HepG2 (cell line): ENCODE measurements around the gene CORO7. TPM values are rescaled to one million over a fixed set of nuclear protein-coding genes. Genes with fewer than 3 reads are reported as not detected.

Experiments
- ARID4A ChIP-seq: sonication (generic); formaldehyde crosslinking; IDR thresholded peaks from 2 replicates; pipeline ENCODE4 v1.5.0; 2020; ENCODE audit warnings: mild to moderate bottlenecking, missing genetic modification reagents, borderline replicate concordance
- BRF2 ChIP-seq: sonication (generic); formaldehyde crosslinking; IDR thresholded peaks from 2 replicates; pipeline ENCODE4 v1.8.1; 2022; ENCODE audit warnings: mild to moderate bottlenecking, missing genetic modification reagents
- CEBPG ChIP-seq: IDR thresholded peaks from 2 replicates; pipeline ENCODE4 v1.6.1; 2016
- FUBP1 ChIP-seq: sonication (generic); formaldehyde crosslinking; IDR thresholded peaks from 2 replicates; pipeline ENCODE4 v1.5.1; 2020; ENCODE audit warnings: missing genetic modification reagents, mild to moderate bottlenecking, borderline replicate concordance
- PAXIP1 ChIP-seq: sonication (generic); formaldehyde crosslinking; conservative IDR thresholded peaks from 2 replicates; pipeline ENCODE4 v1.4.0; 2020; ENCODE audit warnings: mild to moderate bottlenecking, missing genetic modification reagents, moderate library complexity
- POLR2G ChIP-seq: fragments of 200-400 bp; formaldehyde crosslinking; IDR thresholded peaks from 2 replicates; pipeline ENCODE4 v1.6.1; 2018; ENCODE audit warnings: mild to moderate bottlenecking, low read depth, low read length, moderate library complexity
- RNF2 ChIP-seq: fragments of 450-650 bp; conservative IDR thresholded peaks from 2 replicates; pipeline ENCODE4 v1.6.1; 2016; ENCODE audit warnings: low read depth
- RORA ChIP-seq: sonication (generic); formaldehyde crosslinking; IDR thresholded peaks from 2 replicates; pipeline ENCODE4 v1.5.0; 2020; ENCODE audit warnings: mild to moderate bottlenecking, missing genetic modification reagents, moderate library complexity
- SAP130 ChIP-seq: IDR thresholded peaks from 2 replicates; pipeline ENCODE4 v1.6.1; 2016; ENCODE audit warnings: low read depth
- XBP1 ChIP-seq: sonication (generic); formaldehyde crosslinking; IDR thresholded peaks from 2 replicates; pipeline ENCODE4 v1.5.0; 2020; ENCODE audit warnings: missing genetic modification reagents
- ZNF441 ChIP-seq: sonication (generic); formaldehyde crosslinking; IDR thresholded peaks from 2 replicates; pipeline ENCODE4 v1.7.0; 2021; ENCODE audit warnings: missing genetic modification reagents, borderline replicate concordance
- polyA plus RNA-seq, 8 experiments: library from polyadenylated mRNA; depleted of rRNA in 3 of 8; stranded (reverse) in 7 of 8; unstranded in 1 of 8; fragments of >200 nt; fragmentation: Illumina TruSeq in 4 of 8; extraction: Trizol in 4 of 8; gene quantifications; 2 replicates each; pipeline versions ENCODE4 v1.2.1 to v1.2.3, GENCODE V29; 2011 to 2016; ENCODE audit warnings: low read depth in 4 of 8, missing spikeins in 1 of 8, mixed read lengths in 1 of 8; ENCODE audit not compliant: insufficient read depth in 1 of 8
- total RNA-seq, 5 experiments: library from RNA; depleted of rRNA; stranded (reverse); fragments of >200 nt; fragmentation: Illumina TruSeq; extraction: Trizol; gene quantifications; 2 replicates each; pipeline ENCODE4 v1.2.3, GENCODE V29; 2016; ENCODE audit warnings: low read depth in 1 of 5

Gene CORO7
- total and polyA plus RNA-seq, 2 of the 13 experiments (the other 11 are each of a cell fraction or from before 2014, with no cell fraction given) = 9.9 to 14.3 TPM

- 0 out of 2 replicates have a peak, but pooled peaks have one; percentile 51 for TF ChIP-seq BRF2 (CRISPR knock-in tag)
- no peak for TF ChIP-seq XBP1 (CRISPR knock-in tag)
- TF ChIP-seq POLR2G = peak; percentile 70
- no peak for TF ChIP-seq FUBP1
- peak; percentile 73 for TF ChIP-seq ARID4A (CRISPR knock-in tag)
- no peak for TF ChIP-seq ZNF441
- TF ChIP-seq RORA (CRISPR knock-in tag) = no peak
- peak; percentile 94 for TF ChIP-seq PAXIP1 (CRISPR knock-in tag)
- no peak for TF ChIP-seq RNF2
- peak; percentile 88 for TF ChIP-seq CEBPG
- peak; percentile 81 for TF ChIP-seq SAP130 (CRISPR knock-in tag)
These were observed 43.6 kb downstream of the CORO7 start (continued) for GRCh38 chr16:4372578-4373355.
